HL-60/S4 treated with retinoic acid at 250 ng/mL for 4 days and 3 days (cell line): ENCODE results near the gene KIAA0319L.

ENCODE experiments used
- in situ Hi-C: fragments of 300-500 bp; cut with MboI; formaldehyde crosslinking; loops from 2 replicates; pipeline ENCODE4 v1.7.0; 2022; ENCODE audit warnings: low sequenced_read_pairs

KIAA0319L gene

GRCh38 chr1:35451125-35451528 is 106.1 kb downstream of the KIAA0319L start:
- in situ Hi-C loops, result no loop called here

- in situ Hi-C loops, result no loop called here
These were observed 107.7 kb downstream of the KIAA0319L start for GRCh38 chr1:35449334-35450008.

- in situ Hi-C loops, result no loop called here
These were observed 108.8 kb downstream of the KIAA0319L start for GRCh38 chr1:35448344-35448801.

- in situ Hi-C loops, result no loop called here
These were observed 109.9 kb downstream of the KIAA0319L start for GRCh38 chr1:35447278-35447677.

GRCh38 chr1:35444519-35444774 is 112.8 kb downstream of the KIAA0319L start:
- in situ Hi-C loops, result no loop called here

GRCh38 chr1:35443768-35444518 is 113.3 kb downstream of the KIAA0319L start:
- in situ Hi-C loops, result no loop called here

GRCh38 chr1:35442734-35443133 is 114.5 kb downstream of the KIAA0319L start:
- in situ Hi-C loops, result no loop called here

GRCh38 chr1:35441926-35442579 is 115.2 kb downstream of the KIAA0319L start:
- in situ Hi-C loops, result no loop called here

GRCh38 chr1:35439626-35440025 is 117.6 kb downstream of the KIAA0319L start:
- in situ Hi-C loops, result no loop called here

GRCh38 chr1:35437200-35437599 is 120.0 kb downstream of the KIAA0319L start:
- in situ Hi-C loops, result no loop called here

GRCh38 chr1:35436078-35436477 is 121.1 kb downstream of the KIAA0319L start:
- in situ Hi-C loops, result no loop called here

- in situ Hi-C loops, result no loop called here
These were observed 122.5 kb downstream of the KIAA0319L start for GRCh38 chr1:35434703-35435102.

- in situ Hi-C loops, result no loop called here
These were observed 123.5 kb downstream of the KIAA0319L start for GRCh38 chr1:35433714-35434113.

GRCh38 chr1:35432231-35432630 is 125.0 kb downstream of the KIAA0319L start:
- in situ Hi-C loops, result no loop called here

GRCh38 chr1:35431173-35431599 is 126.0 kb downstream of the KIAA0319L start:
- in situ Hi-C loops, result no loop called here

GRCh38 chr1:35430762-35431161 is 126.4 kb downstream of the KIAA0319L start:
- in situ Hi-C loops, result no loop called here

GRCh38 chr1:35428360-35428759 is 128.8 kb downstream of the KIAA0319L start:
- in situ Hi-C loops, result no loop called here

GRCh38 chr1:35426097-35426586 is 131.1 kb downstream of the KIAA0319L start:
- in situ Hi-C loops, result no loop called here

- in situ Hi-C loops, result no loop called here
These were observed 148.3 kb downstream of the KIAA0319L start for GRCh38 chr1:35408925-35409324.

- in situ Hi-C loops, result no loop called here
These were observed 149.5 kb downstream of the KIAA0319L start for GRCh38 chr1:35407743-35408142.

- in situ Hi-C loops, result no loop called here
These were observed 151.1 kb downstream of the KIAA0319L start for GRCh38 chr1:35406103-35406502.

- in situ Hi-C loops, result no loop called here
These were observed 156.2 kb downstream of the KIAA0319L start for GRCh38 chr1:35401049-35401448.
